ENCODE data around the gene MSI2.

MSI2 gene

GRCh38 chr17:57324631-57325030 lies 68.3 kb downstream of the MSI2 start:
- no peak for DNase-seq

GRCh38 chr17:57326336-57326735 lies 70.0 kb downstream of the MSI2 start:
- no peak for DNase-seq

- no peak for DNase-seq
These were observed 70.4 kb downstream of the MSI2 start for GRCh38 chr17:57326764-57327163.

GRCh38 chr17:57327176-57327970 lies 71.0 kb downstream of the MSI2 start:
- no peak for DNase-seq

- DNase-seq, result no peak
These were observed 72.0 kb downstream of the MSI2 start for GRCh38 chr17:57328109-57328882.

GRCh38 chr17:57329380-57330214 lies 73.3 kb downstream of the MSI2 start:
- no peak for DNase-seq

- DNase-seq, result no peak
These were observed 74.3 kb downstream of the MSI2 start for GRCh38 chr17:57330587-57330986.

GRCh38 chr17:57331423-57331822 lies 75.1 kb downstream of the MSI2 start:
- DNase-seq, result no peak

GRCh38 chr17:57332501-57332900 lies 76.2 kb downstream of the MSI2 start:
- DNase-seq, result no peak

- no peak for DNase-seq
These were observed 79.0 kb downstream of the MSI2 start for GRCh38 chr17:57335195-57335792.

GRCh38 chr17:57337390-57337789 lies 81.1 kb downstream of the MSI2 start:
- DNase-seq, result no peak

- DNase-seq, result no peak
These were observed 82.1 kb downstream of the MSI2 start for GRCh38 chr17:57338257-57338914.

GRCh38 chr17:57340160-57340981 lies 84.0 kb downstream of the MSI2 start:
- DNase-seq, result no peak

GRCh38 chr17:57341611-57342540 lies 85.6 kb downstream of the MSI2 start:
- DNase-seq, result no peak

GRCh38 chr17:57342963-57343589 lies 86.8 kb downstream of the MSI2 start:
- DNase-seq, result no peak

GRCh38 chr17:57343717-57344116 lies 87.4 kb downstream of the MSI2 start:
- DNase-seq, result no peak

- DNase-seq, result no peak
These were observed 87.9 kb downstream of the MSI2 start for GRCh38 chr17:57344261-57344660.

- no peak for DNase-seq
These were observed 93.4 kb downstream of the MSI2 start for GRCh38 chr17:57349541-57350247.

- DNase-seq, result no peak
These were observed 93.9 kb downstream of the MSI2 start for GRCh38 chr17:57350266-57350665.
